ES-I3 (cell line): Measurements from ENCODE around the gene RXRG.

Source experiments
- H3K36me3 ChIP-seq: 2 replicates; pipeline ENCODE4 v1.6.1; 2013; ENCODE audit warnings: mild to moderate bottlenecking, low read length, control low read depth, moderate library complexity; ENCODE audit not compliant: insufficient read depth
- H3K4me1 ChIP-seq: 2 replicates; pipeline ENCODE4 v1.6.1; 2013; ENCODE audit warnings: mild to moderate bottlenecking, control low read depth, low read length; ENCODE audit not compliant: insufficient read depth
- H3K9ac ChIP-seq: 2 replicates; pipeline ENCODE4 v1.6.1; 2013; ENCODE audit warnings: low read depth, mild to moderate bottlenecking, low read length, moderate library complexity
- H3K9me3 ChIP-seq: 2 replicates; pipeline ENCODE4 v1.6.1; 2013; ENCODE audit warnings: mild to moderate bottlenecking, low read length, moderate library complexity; ENCODE audit not compliant: control insufficient read depth, insufficient read depth

The RXRG gene

GRCh38 chr1:165439330-165439729, 5.6 kb downstream of the RXRG start:
- Histone ChIP-seq H3K9me3 (no peaks in the 10 kb centered on the region), H3K36me3 (no peaks in the 10 kb centered on the region), H3K9ac (no peak overlapping the region), H3K4me1 (peaks cover 13% of the 10 kb centered on the region; the same call in 1 of the 2 replicates)

GRCh38 chr1:165436994-165437393, 7.9 kb downstream of the RXRG start:
- Histone ChIP-seq H3K9me3 (no peaks in the 10 kb centered on the region), H3K9ac (no peak overlapping the region), H3K36me3 (no peaks in the 10 kb centered on the region), H3K4me1 (peaks cover 5% of the 10 kb centered on the region; the same call in 1 of the 2 replicates)

- H3K9me3 ChIP-seq = no peaks in the 10 kb centered on the region
- H3K36me3 ChIP-seq = no peaks in the 10 kb centered on the region
- no peak overlapping the region for H3K9ac ChIP-seq
- peaks cover 5% of the 10 kb centered on the region; the same call in 1 of the 2 replicates for H3K4me1 ChIP-seq
These were observed 9.1 kb downstream of the RXRG start for GRCh38 chr1:165435801-165436200.

- Histone ChIP-seq H3K9ac (no peak overlapping the region), H3K36me3 (no peaks in the 10 kb centered on the region), H3K9me3 (no peaks in the 10 kb centered on the region), H3K4me1 (peaks cover under 1% of the 10 kb centered on the region; the same call in 1 of the 2 replicates)
These were observed 10.6 kb downstream of the RXRG start for GRCh38 chr1:165434281-165434680.

- H3K9ac ChIP-seq = no peak overlapping the region
- no peaks in the 10 kb centered on the region for H3K36me3 ChIP-seq
- no peaks in the 10 kb centered on the region for H3K9me3 ChIP-seq
- no peaks in the 10 kb centered on the region for H3K4me1 ChIP-seq
These were observed 13.8 kb downstream of the RXRG start for GRCh38 chr1:165431079-165431478.

- no peaks in the 10 kb centered on the region for H3K4me1 ChIP-seq
- no peaks in the 10 kb centered on the region for H3K9me3 ChIP-seq
- H3K36me3 ChIP-seq = no peaks in the 10 kb centered on the region
- H3K9ac ChIP-seq = no peak overlapping the region
These were observed 18.2 kb downstream of the RXRG start for GRCh38 chr1:165426745-165427144.

- H3K36me3 ChIP-seq = no peaks in the 10 kb centered on the region
- H3K9me3 ChIP-seq = no peaks in the 10 kb centered on the region
- no peaks in the 10 kb centered on the region for H3K4me1 ChIP-seq
- H3K9ac ChIP-seq = no peak overlapping the region
These were observed 19.3 kb downstream of the RXRG start for GRCh38 chr1:165425621-165426020.

- Histone ChIP-seq H3K9ac (no peak overlapping the region), H3K36me3 (no peaks in the 10 kb centered on the region), H3K4me1 (no peaks in the 10 kb centered on the region), H3K9me3 (no peaks in the 10 kb centered on the region)
These were observed 20.3 kb downstream of the RXRG start for GRCh38 chr1:165424454-165425216.

- Histone ChIP-seq H3K36me3 (no peaks in the 10 kb centered on the region), H3K9me3 (no peaks in the 10 kb centered on the region), H3K4me1 (no peaks in the 10 kb centered on the region), H3K9ac (no peak overlapping the region)
These were observed 21.8 kb downstream of the RXRG start for GRCh38 chr1:165423136-165423535.

- no peaks in the 10 kb centered on the region for H3K4me1 ChIP-seq
- H3K9me3 ChIP-seq = no peaks in the 10 kb centered on the region
- H3K36me3 ChIP-seq = no peaks in the 10 kb centered on the region
- no peak overlapping the region for H3K9ac ChIP-seq
These were observed 24.3 kb downstream of the RXRG start for GRCh38 chr1:165420655-165421054.

- Histone ChIP-seq H3K36me3 (no peaks in the 10 kb centered on the region), H3K9ac (no peak overlapping the region), H3K9me3 (no peaks in the 10 kb centered on the region), H3K4me1 (no peaks in the 10 kb centered on the region)
These were observed 25.1 kb downstream of the RXRG start for GRCh38 chr1:165419839-165420238.

GRCh38 chr1:165418195-165418594, 26.7 kb downstream of the RXRG start:
- Histone ChIP-seq H3K36me3 (no peaks in the 10 kb centered on the region), H3K9ac (no peak overlapping the region), H3K9me3 (no peaks in the 10 kb centered on the region), H3K4me1 (no peaks in the 10 kb centered on the region)

GRCh38 chr1:165416876-165417275, 28.1 kb downstream of the RXRG start:
- Histone ChIP-seq H3K4me1 (no peaks in the 10 kb centered on the region), H3K9ac (no peak overlapping the region), H3K36me3 (no peaks in the 10 kb centered on the region), H3K9me3 (no peaks in the 10 kb centered on the region)

GRCh38 chr1:165415068-165415467, 29.9 kb downstream of the RXRG start:
- Histone ChIP-seq H3K36me3 (no peaks in the 10 kb centered on the region), H3K9me3 (no peaks in the 10 kb centered on the region), H3K4me1 (no peaks in the 10 kb centered on the region), H3K9ac (no peak overlapping the region)

- H3K9me3 ChIP-seq = no peaks in the 10 kb centered on the region
- no peaks in the 10 kb centered on the region for H3K36me3 ChIP-seq
- no peaks in the 10 kb centered on the region for H3K4me1 ChIP-seq
- no peak overlapping the region for H3K9ac ChIP-seq
These were observed 30.3 kb downstream of the RXRG start for GRCh38 chr1:165414620-165415019.
